Suprapubic skin (tissue), 4 donors: ENCODE results near the gene ZFP36L1. TPM values are rescaled to one million over a fixed set of nuclear protein-coding genes. Genes with fewer than 3 reads are reported as not detected.

Experiments
- DNase-seq, 2 donors: peaks; one replicate each; pipeline ENCODE4 v3.0.0-alpha.2; 2019; ENCODE audit warnings: low spot score in 2 of 2
- H3K27ac ChIP-seq: fragments of 200-600 bp; sonication (generic); one replicate; pipeline ENCODE4 v1.5.1; 2019
- H3K27me3 ChIP-seq: fragments of 200-600 bp; sonication (generic); one replicate; pipeline ENCODE4 v1.5.1; 2019
- H3K36me3 ChIP-seq: fragments of 200-600 bp; sonication (generic); one replicate; pipeline ENCODE4 v1.5.1; 2019
- H3K4me1 ChIP-seq: fragments of 200-600 bp; sonication (generic); one replicate; pipeline ENCODE4 v1.5.1; 2019
- H3K4me3 ChIP-seq: fragments of 200-600 bp; sonication (generic); one replicate; pipeline ENCODE4 v1.5.1; 2019; ENCODE audit warnings: mild to moderate bottlenecking
- H3K9me3 ChIP-seq: fragments of 200-600 bp; sonication (generic); one replicate; pipeline ENCODE4 v1.5.1; 2019
- CTCF ChIP-seq, 2 donors: fragments of 200-600 bp in 1 of 2; fragments of 450-650 bp in 1 of 2; sonication (generic) in 1 of 2; IDR thresholded peaks; one replicate each; pipeline ENCODE4 v1.5.1; 2016 to 2019; ENCODE audit warnings: antibody characterized with exemption in 2 of 2, mild to moderate bottlenecking in 1 of 2, moderate library complexity in 1 of 2
- EP300 ChIP-seq: sonication (generic); formaldehyde crosslinking; IDR thresholded peaks from one replicate; pipeline ENCODE4 v1.6.1; 2017; ENCODE audit warnings: antibody characterized with exemption
- POLR2A ChIP-seq, 2 donors: fragments of 450-650 bp; IDR thresholded peaks; one replicate each; pipeline ENCODE4 v1.6.1; 2017; ENCODE audit warnings: antibody characterized with exemption in 2 of 2, mild to moderate bottlenecking in 2 of 2, moderate library complexity in 2 of 2
- POLR2AphosphoS5 ChIP-seq, 3 donors: sonication (generic); formaldehyde crosslinking; IDR thresholded peaks; one replicate each; pipeline ENCODE4 v1.6.1; 2017; ENCODE audit warnings: antibody characterized with exemption in 3 of 3
- WGBS: methylation state at CpG from one replicate; pipeline ENCODE4 v1.1.5; 2018; 5-methylcytosine and 5-hydroxymethylcytosine counted together
- total RNA-seq, 4 donors: library from RNA; depleted of rRNA; stranded (reverse); fragments of >200 nt; gene quantifications; one replicate each; pipeline ENCODE4 v1.1.0, GENCODE V29; 2016

The ZFP36L1 gene
- total RNA-seq, 4 donors from 2014 or later: 1,382 to 1,995 (median 1,611) TPM

GRCh38 chr14:68738559-68738958 lies 54.3 kb downstream of the ZFP36L1 start:
- no peaks in the 10 kb centered on the region for H3K36me3 ChIP-seq
- DNase-seq: peak in 1 of 2 donors; percentile 15
- H3K27ac ChIP-seq: no peak overlapping the region
- H3K27me3 ChIP-seq: no peaks in the 10 kb centered on the region
- H3K4me3 ChIP-seq: no peak overlapping the region
- peaks cover 3% of the 10 kb centered on the region for H3K9me3 ChIP-seq
- peaks cover 17% of the 10 kb centered on the region for H3K4me1 ChIP-seq
- TF ChIP-seq POLR2A (IDR thresholded peaks at IDR 0.05): no peak
- no peak for TF ChIP-seq POLR2AphosphoS5 (IDR thresholded peaks at IDR 0.05)
- TF ChIP-seq EP300: no peak
- no peak for TF ChIP-seq CTCF (IDR thresholded peaks at IDR 0.05)
- WGBS: 95% methylated on average over 4 of the region's 4 CpGs

Other genes with a start within 250 kb of the ZFP36L1 start
- gene ACTN1, start 186.2 kb upstream of the ZFP36L1 start, total RNA-seq: 100 to 1,000 TPM in 2 of 4 donors, 10 to 100 TPM in 2; 76.8 to 117 (median 94.0) TPM